ENCODE measurements around the gene IRF4. TPM values are rescaled to one million over a fixed set of nuclear protein-coding genes. Genes with fewer than 3 reads are reported as not detected.

Gene IRF4
- total RNA-seq, 1 experiment from 2014 or later = 0.72 TPM

DNA sequence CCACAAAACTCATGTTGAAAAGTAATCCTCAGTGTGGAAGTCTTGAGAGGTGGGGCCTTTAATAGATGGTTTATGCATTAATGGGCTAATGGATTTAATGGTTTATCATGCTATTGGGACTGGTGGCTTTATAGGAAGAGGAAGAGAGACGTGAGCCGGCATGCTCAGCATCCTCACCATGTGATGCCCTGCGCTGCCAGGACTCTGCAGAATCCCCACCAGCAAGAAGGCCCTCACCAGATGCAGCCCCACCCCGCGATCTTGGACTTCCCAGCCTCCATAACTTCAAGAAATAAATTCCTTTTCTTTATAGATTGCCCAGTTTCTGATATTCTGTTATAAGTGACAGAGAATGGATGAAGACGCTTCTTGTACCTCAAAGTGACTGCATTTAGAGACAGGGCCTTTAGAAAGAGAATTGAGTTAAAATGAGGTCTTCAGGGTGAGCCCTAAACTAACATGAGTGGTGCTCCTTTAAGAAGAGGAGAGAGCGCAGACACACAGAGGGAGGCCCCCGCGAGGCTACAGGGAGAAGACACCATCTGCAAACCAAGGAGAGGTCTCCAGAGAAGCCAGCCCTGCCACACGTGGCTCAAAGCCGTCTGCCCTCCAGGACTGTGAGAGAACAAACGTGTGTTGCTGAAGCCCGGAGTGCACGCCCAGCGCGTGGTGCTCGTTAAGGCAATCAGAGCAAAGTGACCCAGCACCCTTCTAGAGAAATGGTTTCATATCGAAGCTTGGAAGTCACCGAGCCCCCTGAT lies 56.9 kb downstream of the IRF4 start:
- Histone ChIP-seq H3K27ac (ENCODE audit: low read length) (no peak overlapping the region), H3K36me3 (ENCODE audit: control insufficient read depth, insufficient read depth, low read length) (no peaks in the 10 kb centered on the region), H3K9me3 (ENCODE audit: control insufficient read depth, insufficient read depth, low read depth, low read length) (no peaks in the 10 kb centered on the region), H3K4me1 (ENCODE audit: control insufficient read depth, insufficient read depth, low read length) (no peaks in the 10 kb centered on the region), H3K4me3 (ENCODE audit: low read depth in 2 of 2, low read length in 2 of 2) (no peak overlapping the region), H3K27me3 (ENCODE audit: control insufficient read depth, insufficient read depth, low read length) (peaks cover under 1% of the 10 kb centered on the region)
- CTCF ChIA-PET = no interaction called here
- BruUV-seq (replicated peaks) = no TSS peak
- TF ChIP-seq, protein P1, sequence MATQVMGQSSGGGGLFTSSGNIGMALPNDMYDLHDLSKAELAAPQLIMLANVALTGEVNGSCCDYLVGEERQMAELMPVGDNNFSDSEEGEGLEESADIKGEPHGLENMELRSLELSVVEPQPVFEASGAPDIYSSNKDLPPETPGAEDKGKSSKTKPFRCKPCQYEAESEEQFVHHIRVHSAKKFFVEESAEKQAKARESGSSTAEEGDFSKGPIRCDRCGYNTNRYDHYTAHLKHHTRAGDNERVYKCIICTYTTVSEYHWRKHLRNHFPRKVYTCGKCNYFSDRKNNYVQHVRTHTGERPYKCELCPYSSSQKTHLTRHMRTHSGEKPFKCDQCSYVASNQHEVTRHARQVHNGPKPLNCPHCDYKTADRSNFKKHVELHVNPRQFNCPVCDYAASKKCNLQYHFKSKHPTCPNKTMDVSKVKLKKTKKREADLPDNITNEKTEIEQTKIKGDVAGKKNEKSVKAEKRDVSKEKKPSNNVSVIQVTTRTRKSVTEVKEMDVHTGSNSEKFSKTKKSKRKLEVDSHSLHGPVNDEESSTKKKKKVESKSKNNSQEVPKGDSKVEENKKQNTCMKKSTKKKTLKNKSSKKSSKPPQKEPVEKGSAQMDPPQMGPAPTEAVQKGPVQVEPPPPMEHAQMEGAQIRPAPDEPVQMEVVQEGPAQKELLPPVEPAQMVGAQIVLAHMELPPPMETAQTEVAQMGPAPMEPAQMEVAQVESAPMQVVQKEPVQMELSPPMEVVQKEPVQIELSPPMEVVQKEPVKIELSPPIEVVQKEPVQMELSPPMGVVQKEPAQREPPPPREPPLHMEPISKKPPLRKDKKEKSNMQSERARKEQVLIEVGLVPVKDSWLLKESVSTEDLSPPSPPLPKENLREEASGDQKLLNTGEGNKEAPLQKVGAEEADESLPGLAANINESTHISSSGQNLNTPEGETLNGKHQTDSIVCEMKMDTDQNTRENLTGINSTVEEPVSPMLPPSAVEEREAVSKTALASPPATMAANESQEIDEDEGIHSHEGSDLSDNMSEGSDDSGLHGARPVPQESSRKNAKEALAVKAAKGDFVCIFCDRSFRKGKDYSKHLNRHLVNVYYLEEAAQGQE (IDR thresholded peaks at IDR 0.05; ENCODE audit: insufficient read depth in 1 of 2, low read depth in 2 of 2, low read length in 1 of 2) = no peak
- TF ChIP-seq SIN3A (IDR thresholded peaks at IDR 0.05; ENCODE audit: borderline replicate concordance, insufficient read depth, low read depth, low read length) (no peak), POLR2AphosphoS5 (IDR thresholded peaks at IDR 0.05; ENCODE audit: low read depth, low read length) (no peak), TCF7L2 (IDR thresholded peaks at IDR 0.05; ENCODE audit: low read depth, low read length) (no peak)
- TF ChIP-seq, protein P2, sequence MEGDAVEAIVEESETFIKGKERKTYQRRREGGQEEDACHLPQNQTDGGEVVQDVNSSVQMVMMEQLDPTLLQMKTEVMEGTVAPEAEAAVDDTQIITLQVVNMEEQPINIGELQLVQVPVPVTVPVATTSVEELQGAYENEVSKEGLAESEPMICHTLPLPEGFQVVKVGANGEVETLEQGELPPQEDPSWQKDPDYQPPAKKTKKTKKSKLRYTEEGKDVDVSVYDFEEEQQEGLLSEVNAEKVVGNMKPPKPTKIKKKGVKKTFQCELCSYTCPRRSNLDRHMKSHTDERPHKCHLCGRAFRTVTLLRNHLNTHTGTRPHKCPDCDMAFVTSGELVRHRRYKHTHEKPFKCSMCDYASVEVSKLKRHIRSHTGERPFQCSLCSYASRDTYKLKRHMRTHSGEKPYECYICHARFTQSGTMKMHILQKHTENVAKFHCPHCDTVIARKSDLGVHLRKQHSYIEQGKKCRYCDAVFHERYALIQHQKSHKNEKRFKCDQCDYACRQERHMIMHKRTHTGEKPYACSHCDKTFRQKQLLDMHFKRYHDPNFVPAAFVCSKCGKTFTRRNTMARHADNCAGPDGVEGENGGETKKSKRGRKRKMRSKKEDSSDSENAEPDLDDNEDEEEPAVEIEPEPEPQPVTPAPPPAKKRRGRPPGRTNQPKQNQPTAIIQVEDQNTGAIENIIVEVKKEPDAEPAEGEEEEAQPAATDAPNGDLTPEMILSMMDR (IDR thresholded peaks at IDR 0.05) = no peak
- no peak for ATAC-seq
- DNase-seq (ENCODE audit: low read depth, low spot score) = no peak
- intact Hi-C loops (cut with micrococcal nuclease; ENCODE audit: unreplicated experiment) (no loop called here), in situ Hi-C loops (cut with HindIII; ENCODE audit: low pct_unique_long_range_greater_than_20kb, low sequenced_read_pairs) (no loop called here)
- POLR2A ChIA-PET = no interaction called here

DNA sequence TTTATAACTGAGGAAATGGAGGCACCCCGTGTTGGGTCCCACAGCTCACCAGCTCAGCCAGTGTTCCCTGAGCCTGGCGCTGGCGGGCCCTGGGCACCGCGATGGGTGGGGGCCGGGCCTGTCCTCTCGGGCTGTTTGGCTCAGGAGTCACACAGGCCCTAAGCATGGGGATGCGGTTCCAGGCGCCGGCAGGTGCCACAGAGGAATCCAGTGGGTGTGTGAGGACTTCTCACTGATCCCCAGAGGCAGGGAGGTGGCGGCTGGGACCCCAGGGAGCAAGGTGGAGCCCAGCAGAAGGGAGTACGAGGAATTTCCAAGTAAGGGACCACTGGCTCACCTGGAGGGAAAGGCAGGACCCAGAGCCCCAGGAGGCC lies 57.5 kb downstream of the IRF4 start:
- Histone ChIP-seq H3K9me3 (ENCODE audit: control insufficient read depth, insufficient read depth, low read depth, low read length) (no peaks in the 10 kb centered on the region), H3K4me3 (ENCODE audit: low read depth in 2 of 2, low read length in 2 of 2) (no peak overlapping the region), H3K36me3 (ENCODE audit: control insufficient read depth, insufficient read depth, low read length) (no peaks in the 10 kb centered on the region), H3K27ac (ENCODE audit: low read length) (no peak overlapping the region), H3K4me1 (ENCODE audit: control insufficient read depth, insufficient read depth, low read length) (no peaks in the 10 kb centered on the region), H3K27me3 (ENCODE audit: control insufficient read depth, insufficient read depth, low read length) (peaks cover 3% of the 10 kb centered on the region)
- ATAC-seq (no peak), DNase-seq (ENCODE audit: low read depth, low spot score) (no peak)
- ChIA-PET CTCF (no interaction called here), POLR2A (no interaction called here)
- BruUV-seq (replicated peaks) = no TSS peak
- intact Hi-C loops (cut with micrococcal nuclease; ENCODE audit: unreplicated experiment) (no loop called here), in situ Hi-C loops (cut with HindIII; ENCODE audit: low pct_unique_long_range_greater_than_20kb, low sequenced_read_pairs) (no loop called here)
- TF ChIP-seq SIN3A (IDR thresholded peaks at IDR 0.05; ENCODE audit: borderline replicate concordance, insufficient read depth, low read depth, low read length) (no peak), TCF7L2 (IDR thresholded peaks at IDR 0.05; ENCODE audit: low read depth, low read length) (no peak), POLR2AphosphoS5 (IDR thresholded peaks at IDR 0.05; ENCODE audit: low read depth, low read length) (no peak)
- TF ChIP-seq, protein P1 (IDR thresholded peaks at IDR 0.05; ENCODE audit: insufficient read depth in 1 of 2, low read depth in 2 of 2, low read length in 1 of 2) = no peak
- TF ChIP-seq, protein P2 (IDR thresholded peaks at IDR 0.05) = no peak

All from Panc1 (cell line).